AG04450 (cell line): ENCODE data around the gene EIF4G3. TPM values are rescaled to one million over a fixed set of nuclear protein-coding genes. Genes with fewer than 3 reads are reported as not detected.

Experiments
- CTCF ChIA-PET: fragments of 300-600, 350-600 bp; formaldehyde crosslinking; extraction: SDS; loops from one replicate; lab custom pipeline; 2022; ENCODE audit warnings: antibody characterized with exemption, inconsistent platforms; lab: Charles Lee
- POLR2A ChIA-PET: fragments of 350-600 bp; formaldehyde crosslinking; extraction: SDS; loops from one replicate; lab custom pipeline; 2021; ENCODE audit warnings: antibody characterized with exemption, inconsistent platforms; lab: Yijun Ruan, JAX
- DNase-seq: peaks from one replicate; pipeline ENCODE4 v3.0.0-alpha.2; 2011; ENCODE audit warnings: low read depth, low spot score
- H3K27ac ChIP-seq: one replicate; pipeline ENCODE4 v1.5.1; 2012; ENCODE audit warnings: low read depth, low read length, control low read depth
- H3K27me3 ChIP-seq: one replicate; pipeline ENCODE4 v1.6.0; 2012; ENCODE audit warnings: low read length; ENCODE audit not compliant: control insufficient read depth, insufficient read depth
- H3K4me3 ChIP-seq: 2 replicates; pipeline ENCODE4 v1.5.1; 2011; ENCODE audit warnings: mild to moderate bottlenecking, low read depth, low read length, control low read depth
- H3K9me3 ChIP-seq: 2 replicates; pipeline ENCODE4 v1.5.1; 2012; ENCODE audit warnings: low read length; ENCODE audit not compliant: control insufficient read depth, insufficient read depth
- CTCF ChIP-seq: IDR thresholded peaks from 2 replicates; pipeline ENCODE4 v1.5.1; 2011; ENCODE audit warnings: low read depth, low read length, control low read depth, inconsistent platforms
- polyA plus RNA-seq: library from polyadenylated mRNA; depleted of rRNA; stranded (reverse); fragments of >200 nt; gene quantifications from 2 replicates; pipeline ENCODE4 v1.2.3, GENCODE V29; 2011

Gene EIF4G3
- polyA plus RNA-seq, 1 experiment: 74.9 TPM

GRCh38 chr1:20786253-20787028 is 390.3 kb downstream of the EIF4G3 start:
- TF ChIP-seq CTCF: no peak
- DNase-seq: peak; percentile 81
- H3K4me3 ChIP-seq: peak overlapping the region; percentile 94
- ChIA-PET CTCF (interaction anchor here (1.0 to 1.1 kb wide), 3 partner anchors 89 to 408 kb away, joined by 4 to 7 read pairs (median 7); no protein-coding TSS in a partner anchor), POLR2A (interaction anchor here (0.5 to 2.4 kb wide), 27 partner anchors 11 to 409 kb away, joined by 3 to 9 read pairs (median 4); partner anchors contain the start of genes KIF17 and SH2D5)
- no peaks in the 10 kb centered on the region for H3K27me3 ChIP-seq
- H3K27ac ChIP-seq: peak overlapping the region; percentile 87
- no peaks in the 10 kb centered on the region for H3K9me3 ChIP-seq

GRCh38 chr1:20785907-20786252 is 390.8 kb downstream of the EIF4G3 start:
- ChIA-PET CTCF (interaction anchor here (1.0 to 1.1 kb wide), 2 partner anchors 89 to 409 kb away, joined by 4 to 7 read pairs; no protein-coding TSS in a partner anchor), POLR2A (interaction anchor here (0.6 to 2.4 kb wide), 12 partner anchors 11 to 409 kb away, joined by 3 to 9 read pairs (median 4); partner anchors contain the start of genes KIF17 and SH2D5)
- Histone ChIP-seq H3K27me3 (no peaks in the 10 kb centered on the region), H3K9me3 (no peaks in the 10 kb centered on the region), H3K4me3 (peak overlapping the region; percentile 94), H3K27ac (peak overlapping the region; percentile 68)
- no peak for DNase-seq
- TF ChIP-seq CTCF: no peak

- DNase-seq: no peak
- H3K4me3 ChIP-seq: no peak overlapping the region
- no peak for TF ChIP-seq CTCF
- CTCF ChIA-PET: no interaction called here
- POLR2A ChIA-PET: no interaction called here
- no peak overlapping the region for H3K27ac ChIP-seq
- H3K9me3 ChIP-seq: no peaks in the 10 kb centered on the region
- no peaks in the 10 kb centered on the region for H3K27me3 ChIP-seq
Measured at GRCh38 chr1:20775700-20776099, 401.0 kb downstream of the EIF4G3 start.

- POLR2A ChIA-PET: interaction anchor here (1.5 kb wide), 1 partner anchor 15 kb away, joined by 4 read pairs; the partner anchor contains the start of gene HP1BP3
Measured at GRCh38 chr1:20771780-20772179, 404.9 kb downstream of the EIF4G3 start.

More at GRCh38 chr1:20771780-20772179, 404.9 kb downstream of the EIF4G3 start:
- no peak for DNase-seq
- CTCF ChIA-PET: interaction anchor here (1.1 kb wide), 1 partner anchor 75 kb away, joined by 4 read pairs; no protein-coding TSS in a partner anchor
- H3K9me3 ChIP-seq: no peaks in the 10 kb centered on the region
- no peak for TF ChIP-seq CTCF
- H3K27ac ChIP-seq: no peak overlapping the region
- H3K27me3 ChIP-seq: no peaks in the 10 kb centered on the region
- no peak overlapping the region for H3K4me3 ChIP-seq
